DND-41 (cell line): ENCODE data around the gene LGALS3.

Experiments
- ATAC-seq: fragments of 200-7000 bp; cut with Tn5 transposase; 3 replicates; pipeline ENCODE4 v1.9.1; 2021; ENCODE audit warnings: low read depth; ENCODE audit not compliant: insufficient read depth
- DNase-seq: peaks from one replicate; pipeline ENCODE4 v3.0.0-alpha.2; 2020
- H2AFZ ChIP-seq: 2 replicates; pipeline ENCODE4 v1.6.0; 2012; ENCODE audit warnings: low read depth, low read length
- H3K27ac ChIP-seq: 2 replicates; pipeline ENCODE4 v1.5.1; 2012; ENCODE audit warnings: low read length, inconsistent platforms
- H3K27me3 ChIP-seq: fragments of 200-600 bp; sonication (generic); 2 replicates; pipeline ENCODE4 v1.6.0; 2012; ENCODE audit warnings: low read length, mild to moderate bottlenecking, inconsistent platforms; ENCODE audit not compliant: insufficient read depth, poor library complexity
- H3K36me3 ChIP-seq: 2 replicates; pipeline ENCODE4 v1.5.1; 2012; ENCODE audit warnings: low read length, inconsistent platforms; ENCODE audit not compliant: insufficient read depth
- H3K4me1 ChIP-seq: 2 replicates; pipeline ENCODE4 v1.5.1; 2012; ENCODE audit warnings: mild to moderate bottlenecking, low read length; ENCODE audit not compliant: insufficient read depth
- H3K4me2 ChIP-seq: 2 replicates; pipeline ENCODE4 v1.6.0; 2012; ENCODE audit warnings: mild to moderate bottlenecking, moderate library complexity, low read length, inconsistent platforms; ENCODE audit not compliant: insufficient read depth
- H3K4me3 ChIP-seq, 2 experiments: fragments of 200-600 bp in 1 of 2; shearing (Covaris generic) in 1 of 2; 2 replicates each; pipeline ENCODE4 v1.5.1; 2012 to 2016; ENCODE audit warnings: inconsistent platforms in 2 of 2, low read length in 2 of 2, mild to moderate bottlenecking in 2 of 2, low read depth in 1 of 2, moderate library complexity in 1 of 2
- H3K79me2 ChIP-seq: 2 replicates; pipeline ENCODE4 v1.6.0; 2012; ENCODE audit warnings: low read length, inconsistent platforms; ENCODE audit not compliant: insufficient read depth
- H3K9ac ChIP-seq: 2 replicates; pipeline ENCODE4 v1.6.0; 2012; ENCODE audit warnings: low read depth, mild to moderate bottlenecking, inconsistent platforms, low read length, moderate library complexity
- H3K9me3 ChIP-seq: 2 replicates; pipeline ENCODE4 v1.5.1; 2012; ENCODE audit warnings: low read length, moderate library complexity, mild to moderate bottlenecking, inconsistent platforms; ENCODE audit not compliant: insufficient read depth, severe bottlenecking
- H4K20me1 ChIP-seq: 2 replicates; pipeline ENCODE4 v1.6.0; 2012; ENCODE audit warnings: low read length; ENCODE audit not compliant: insufficient read depth
- EZH2 ChIP-seq: IDR thresholded peaks from 3 replicates; pipeline ENCODE4 v1.6.1; 2012; ENCODE audit warnings: borderline replicate concordance, low read depth, mild to moderate bottlenecking, moderate library complexity, low read length, inconsistent platforms; ENCODE audit not compliant: severe bottlenecking
- TF ChIP-seq, protein P1 (sequence below): IDR thresholded peaks from 2 replicates; pipeline ENCODE4 v1.5.1; 2012; ENCODE audit warnings: borderline replicate concordance, low read length, moderate library complexity, mild to moderate bottlenecking; ENCODE audit not compliant: poor library complexity, severe bottlenecking; ENCODE audit errors: extremely low read depth

The LGALS3 gene

DNA sequence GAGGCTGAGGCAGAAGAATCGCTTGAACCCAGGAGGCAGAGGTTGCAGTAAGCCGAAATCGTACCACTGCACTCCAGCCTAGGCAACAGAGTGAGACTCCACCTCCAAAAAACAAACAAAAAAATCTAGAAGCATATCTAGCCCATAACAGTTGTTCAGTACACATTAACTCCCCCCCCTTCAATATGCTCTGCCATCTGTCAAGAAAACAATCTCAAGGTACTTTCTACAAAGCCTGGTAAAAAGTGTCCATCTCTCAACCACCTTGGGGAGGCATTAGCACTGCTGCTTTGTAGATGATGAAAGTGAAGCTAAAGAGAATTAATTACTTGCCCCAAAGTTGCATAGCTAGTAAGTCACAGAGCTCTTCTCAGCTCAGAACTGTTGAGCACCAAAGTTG is 24.9 kb downstream of the LGALS3 start:
- peaks cover 92% of the 10 kb centered on the region for H3K36me3 ChIP-seq
- H3K9ac ChIP-seq = no peak overlapping the region
- no peak for DNase-seq

DNA sequence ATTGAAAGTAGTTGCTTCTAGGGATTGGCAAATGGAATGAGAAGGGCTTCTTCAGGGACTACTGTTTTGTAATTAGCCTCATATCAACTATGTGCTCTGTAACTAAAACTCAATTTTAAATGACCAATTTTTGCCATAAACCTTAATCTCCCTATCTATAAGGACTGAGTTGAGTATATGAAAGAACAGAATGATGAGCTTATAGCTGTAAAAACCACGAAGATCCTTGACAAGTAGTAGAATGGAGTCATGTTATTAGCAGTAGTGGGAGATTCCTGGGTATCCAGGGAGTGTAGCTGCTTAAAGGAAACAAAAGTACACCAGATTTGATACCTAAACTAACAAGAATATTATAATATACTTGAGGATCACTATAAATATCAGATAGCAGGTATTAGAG is 28.0 kb downstream of the LGALS3 start:
- no peak overlapping the region for H2AFZ ChIP-seq

More for the DNA sequence above, 24.9 kb downstream of the LGALS3 start:
- TF ChIP-seq, protein P1, sequence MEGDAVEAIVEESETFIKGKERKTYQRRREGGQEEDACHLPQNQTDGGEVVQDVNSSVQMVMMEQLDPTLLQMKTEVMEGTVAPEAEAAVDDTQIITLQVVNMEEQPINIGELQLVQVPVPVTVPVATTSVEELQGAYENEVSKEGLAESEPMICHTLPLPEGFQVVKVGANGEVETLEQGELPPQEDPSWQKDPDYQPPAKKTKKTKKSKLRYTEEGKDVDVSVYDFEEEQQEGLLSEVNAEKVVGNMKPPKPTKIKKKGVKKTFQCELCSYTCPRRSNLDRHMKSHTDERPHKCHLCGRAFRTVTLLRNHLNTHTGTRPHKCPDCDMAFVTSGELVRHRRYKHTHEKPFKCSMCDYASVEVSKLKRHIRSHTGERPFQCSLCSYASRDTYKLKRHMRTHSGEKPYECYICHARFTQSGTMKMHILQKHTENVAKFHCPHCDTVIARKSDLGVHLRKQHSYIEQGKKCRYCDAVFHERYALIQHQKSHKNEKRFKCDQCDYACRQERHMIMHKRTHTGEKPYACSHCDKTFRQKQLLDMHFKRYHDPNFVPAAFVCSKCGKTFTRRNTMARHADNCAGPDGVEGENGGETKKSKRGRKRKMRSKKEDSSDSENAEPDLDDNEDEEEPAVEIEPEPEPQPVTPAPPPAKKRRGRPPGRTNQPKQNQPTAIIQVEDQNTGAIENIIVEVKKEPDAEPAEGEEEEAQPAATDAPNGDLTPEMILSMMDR = no peak
- TF ChIP-seq EZH2 = no peak
- no peak overlapping the region for H3K4me2 ChIP-seq
- no peaks in the 10 kb centered on the region for H3K27me3 ChIP-seq
- H3K79me2 ChIP-seq = no peaks in the 10 kb centered on the region
- H3K4me3 ChIP-seq = no peak overlapping the region
- ATAC-seq = no peak
- H4K20me1 ChIP-seq = no peaks in the 10 kb centered on the region
- H3K27ac ChIP-seq = no peak overlapping the region
- no peaks in the 10 kb centered on the region for H3K9me3 ChIP-seq
- no peaks in the 10 kb centered on the region for H3K4me1 ChIP-seq
- H2AFZ ChIP-seq = no peak overlapping the region

DNA sequence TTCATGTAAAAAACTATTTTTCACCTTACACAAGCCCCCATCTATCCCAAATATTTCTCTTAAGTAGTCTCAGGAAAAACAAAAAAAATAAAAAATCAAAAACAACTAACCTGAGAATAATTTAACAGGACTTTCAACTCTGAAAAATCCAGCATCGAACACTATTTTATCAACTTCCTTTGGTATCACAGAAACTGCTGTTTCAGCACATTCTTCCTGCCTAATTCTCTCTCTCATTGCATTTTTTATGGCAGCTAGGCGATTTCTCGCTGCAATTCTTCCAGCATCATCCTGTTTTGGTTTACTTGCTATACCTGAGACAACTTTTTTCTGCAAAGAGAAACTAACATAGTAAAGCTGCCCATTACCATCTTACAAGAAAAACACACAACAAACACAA is 29.4 kb downstream of the LGALS3 start:
- H3K27ac ChIP-seq = no peak overlapping the region
- no peak overlapping the region for H3K9ac ChIP-seq
- H3K79me2 ChIP-seq = no peaks in the 10 kb centered on the region; the same call in 1 of the 2 replicates
- TF ChIP-seq, protein P1 = no peak
- no peak for TF ChIP-seq EZH2
- H3K4me1 ChIP-seq = no peaks in the 10 kb centered on the region
- DNase-seq (no peak), ATAC-seq (no peak)
- H2AFZ ChIP-seq = no peak overlapping the region
- H3K9me3 ChIP-seq = no peaks in the 10 kb centered on the region
- no peak overlapping the region for H3K4me3 ChIP-seq
- H3K36me3 ChIP-seq = peaks cover 86% of the 10 kb centered on the region
- no peaks in the 10 kb centered on the region for H3K27me3 ChIP-seq
- no peaks in the 10 kb centered on the region for H4K20me1 ChIP-seq
- no peak overlapping the region for H3K4me2 ChIP-seq

More for the DNA sequence above, 28.0 kb downstream of the LGALS3 start:
- Histone ChIP-seq H3K9me3 (no peaks in the 10 kb centered on the region), H3K36me3 (peaks cover 88% of the 10 kb centered on the region), H3K27me3 (no peaks in the 10 kb centered on the region), H3K79me2 (no peaks in the 10 kb centered on the region; the same call in 1 of the 2 replicates), H3K4me2 (no peak overlapping the region), H3K4me3 (no peak overlapping the region), H4K20me1 (no peaks in the 10 kb centered on the region), H3K9ac (no peak overlapping the region), H3K27ac (no peak overlapping the region), H3K4me1 (no peaks in the 10 kb centered on the region)
- no peak for DNase-seq
- TF ChIP-seq EZH2 = no peak
- TF ChIP-seq, protein P1 = no peak
- no peak for ATAC-seq

DNA sequence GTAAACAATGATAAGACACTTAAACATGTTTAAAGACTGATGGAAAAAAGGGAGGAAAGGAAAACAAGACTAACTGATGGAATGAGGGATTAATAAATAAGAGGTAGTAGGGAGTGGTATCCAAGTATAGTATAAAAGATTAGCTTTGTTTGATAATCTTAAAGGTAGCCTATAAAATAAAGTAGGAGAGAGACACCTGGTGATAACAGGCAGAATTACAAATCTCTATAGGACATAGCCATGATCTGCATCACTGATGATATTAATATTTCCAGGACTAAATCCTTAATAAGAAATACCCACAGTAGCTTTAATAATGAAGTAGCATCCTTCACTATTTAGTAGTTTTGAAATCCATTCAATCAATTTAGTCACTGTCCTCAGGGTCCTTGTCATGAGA is 31.9 kb downstream of the LGALS3 start:
- Histone ChIP-seq H3K79me2 (no peaks in the 10 kb centered on the region; the same call in 1 of the 2 replicates), H3K27ac (no peak overlapping the region), H3K36me3 (peaks cover 86% of the 10 kb centered on the region), H2AFZ (no peak overlapping the region), H3K9ac (no peak overlapping the region), H3K4me1 (no peaks in the 10 kb centered on the region), H3K4me3 (no peak overlapping the region), H3K27me3 (no peaks in the 10 kb centered on the region), H3K9me3 (no peaks in the 10 kb centered on the region), H3K4me2 (no peak overlapping the region), H4K20me1 (no peaks in the 10 kb centered on the region)
- TF ChIP-seq, protein P1 = peak; percentile 61
- no peak for TF ChIP-seq EZH2
- DNase-seq (no peak), ATAC-seq (no peak)
